Omental fat pad (tissue), 4 donors: ENCODE data around the gene SPA17. TPM values are rescaled to one million over a fixed set of nuclear protein-coding genes. Genes with fewer than 3 reads are reported as not detected.

Experiments
- ATAC-seq: fragments of 150-250 bp; one replicate; pipeline ENCODE4 v1.9.1; 2016; ENCODE audit warnings: mild to moderate bottlenecking, moderate library complexity; ENCODE audit not compliant: low FRiP score
- DNase-seq: peaks from one replicate; pipeline ENCODE4 v3.0.0-alpha.2; 2019; ENCODE audit warnings: low spot score
- total RNA-seq, 4 donors: library from RNA; depleted of rRNA; stranded (reverse); fragments of >200 nt; gene quantifications; one replicate each; pipeline ENCODE4 v1.1.0, GENCODE V29; 2016
- TF ChIP-seq, protein P1 (sequence below), 3 donors: fragments of 450-650 bp; IDR thresholded peaks; one replicate each; pipeline ENCODE4 v1.5.1; 2016 to 2017; ENCODE audit warnings: antibody characterized with exemption in 3 of 3, mild to moderate bottlenecking in 3 of 3, moderate library complexity in 2 of 3

SPA17 gene
- total RNA-seq, 4 donors from 2014 or later: 2.8 to 4.8 (median 4.3) TPM

DNA sequence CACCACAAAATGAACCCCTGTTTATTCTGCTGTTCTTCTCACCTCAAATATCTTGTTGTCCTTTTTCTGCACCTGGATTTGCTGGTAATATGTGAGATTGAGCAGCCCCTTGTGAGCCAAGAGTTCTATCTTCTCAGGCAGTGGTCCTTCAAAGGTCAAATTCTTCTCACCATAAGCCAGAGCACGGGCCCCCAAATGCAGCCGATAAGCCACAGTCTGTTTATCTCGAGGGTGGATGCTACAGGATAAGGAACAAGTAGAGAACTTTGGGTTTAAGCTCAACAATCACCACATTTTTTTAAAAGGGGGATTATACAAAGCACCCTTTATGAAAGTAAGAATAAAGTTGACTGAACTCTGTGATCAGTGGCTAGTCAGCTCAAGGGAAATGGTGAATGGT, 35.2 kb upstream of the SPA17 start:
- ATAC-seq: no peak
- TF ChIP-seq, protein P1, sequence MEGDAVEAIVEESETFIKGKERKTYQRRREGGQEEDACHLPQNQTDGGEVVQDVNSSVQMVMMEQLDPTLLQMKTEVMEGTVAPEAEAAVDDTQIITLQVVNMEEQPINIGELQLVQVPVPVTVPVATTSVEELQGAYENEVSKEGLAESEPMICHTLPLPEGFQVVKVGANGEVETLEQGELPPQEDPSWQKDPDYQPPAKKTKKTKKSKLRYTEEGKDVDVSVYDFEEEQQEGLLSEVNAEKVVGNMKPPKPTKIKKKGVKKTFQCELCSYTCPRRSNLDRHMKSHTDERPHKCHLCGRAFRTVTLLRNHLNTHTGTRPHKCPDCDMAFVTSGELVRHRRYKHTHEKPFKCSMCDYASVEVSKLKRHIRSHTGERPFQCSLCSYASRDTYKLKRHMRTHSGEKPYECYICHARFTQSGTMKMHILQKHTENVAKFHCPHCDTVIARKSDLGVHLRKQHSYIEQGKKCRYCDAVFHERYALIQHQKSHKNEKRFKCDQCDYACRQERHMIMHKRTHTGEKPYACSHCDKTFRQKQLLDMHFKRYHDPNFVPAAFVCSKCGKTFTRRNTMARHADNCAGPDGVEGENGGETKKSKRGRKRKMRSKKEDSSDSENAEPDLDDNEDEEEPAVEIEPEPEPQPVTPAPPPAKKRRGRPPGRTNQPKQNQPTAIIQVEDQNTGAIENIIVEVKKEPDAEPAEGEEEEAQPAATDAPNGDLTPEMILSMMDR (IDR thresholded peaks at IDR 0.05): no peak
- no peak for DNase-seq

DNA sequence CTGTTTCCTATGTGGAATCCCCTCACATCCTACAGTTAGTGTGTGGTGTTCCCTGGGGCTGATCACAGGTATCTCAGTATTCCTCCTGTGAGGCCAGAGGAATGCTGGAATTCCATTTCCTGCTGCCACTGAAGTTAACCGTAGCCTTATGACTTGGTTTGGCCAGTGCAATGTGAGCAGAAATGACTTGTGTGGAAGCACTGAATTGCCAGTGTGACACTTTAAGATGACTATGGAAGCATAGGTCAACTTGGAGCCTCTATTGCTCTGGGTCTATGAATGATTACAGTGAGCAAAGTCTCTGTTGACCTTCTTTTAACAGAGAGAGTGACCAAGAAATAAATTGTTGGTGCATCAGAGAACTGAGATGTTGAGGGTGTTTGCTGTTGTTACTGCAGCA, 34.5 kb upstream of the SPA17 start:
- no peak for ATAC-seq
- TF ChIP-seq, protein P1 (IDR thresholded peaks at IDR 0.05): no peak
- no peak for DNase-seq

DNA sequence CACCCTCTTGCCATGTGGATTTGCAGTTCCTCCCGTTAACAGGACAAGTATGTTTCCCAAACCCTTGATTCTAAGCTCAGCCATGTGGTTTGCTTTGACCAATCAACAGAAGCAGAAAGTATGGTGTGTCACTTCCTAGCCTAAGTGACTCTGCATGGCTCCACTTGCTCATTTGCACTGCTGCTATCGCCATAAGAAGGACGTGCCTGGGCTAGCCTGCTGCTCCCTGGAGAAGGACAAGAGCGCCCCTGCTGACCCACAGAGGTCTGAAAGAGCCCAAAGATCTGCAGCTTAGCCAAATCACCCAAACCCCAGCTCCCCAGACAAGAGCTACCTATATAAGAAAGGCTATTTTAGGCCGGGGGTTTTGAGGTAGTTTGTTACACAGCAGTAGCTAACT, 33.0 kb upstream of the SPA17 start:
- TF ChIP-seq, protein P1 (IDR thresholded peaks at IDR 0.05): no peak
- ATAC-seq (no peak), DNase-seq (no peak)

DNA sequence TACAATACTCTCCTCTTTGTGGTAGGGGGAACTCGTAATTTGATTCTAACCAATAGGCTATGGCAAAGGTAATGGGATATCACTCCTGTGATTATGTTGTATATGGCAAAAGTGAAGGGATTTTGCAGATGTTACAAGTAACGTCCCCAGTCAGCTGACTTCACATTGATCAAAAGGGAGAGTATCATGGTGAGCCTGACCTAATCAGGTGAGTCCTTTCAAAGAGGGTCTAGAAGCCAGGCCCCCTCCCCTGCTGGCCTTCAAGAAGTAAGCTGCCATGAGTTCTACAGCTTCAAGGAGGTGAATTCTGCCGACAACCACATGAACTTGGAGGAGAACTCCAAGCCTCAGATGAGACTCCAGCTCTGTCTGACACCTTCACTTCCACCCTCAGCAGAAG, 31.1 kb upstream of the SPA17 start:
- TF ChIP-seq, protein P1 (IDR thresholded peaks at IDR 0.05): no peak
- no peak for ATAC-seq

DNA sequence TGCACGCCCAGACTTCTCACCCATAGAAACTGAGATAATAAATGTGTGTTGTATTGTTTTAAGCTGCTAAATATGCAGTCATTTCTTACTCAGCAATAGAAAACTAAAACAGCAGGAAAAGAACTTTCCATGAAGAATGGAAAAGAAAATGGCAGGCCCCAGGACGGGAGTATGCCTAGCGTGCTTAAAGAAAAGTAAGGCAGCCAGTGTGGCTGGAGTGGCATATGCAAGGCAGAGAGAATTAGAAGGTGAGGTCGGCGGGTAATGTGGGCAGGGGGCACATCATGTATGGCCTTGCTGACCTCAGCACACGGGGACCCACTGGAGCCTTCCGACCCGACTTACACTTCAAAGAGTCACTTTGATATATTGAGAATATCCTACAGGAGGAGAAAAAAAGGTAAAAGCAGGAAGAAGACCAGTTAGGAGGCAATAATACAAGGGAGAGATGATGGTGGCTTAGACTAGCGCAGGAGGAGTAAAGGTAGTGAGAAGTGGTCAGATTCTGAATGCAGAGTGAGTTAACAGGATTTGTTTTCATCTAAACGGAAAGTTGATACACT, 30.6 kb upstream of the SPA17 start:
- TF ChIP-seq, protein P1 (IDR thresholded peaks at IDR 0.05): no peak
- ATAC-seq: no peak
- no peak for DNase-seq

More for the DNA sequence above, 31.1 kb upstream of the SPA17 start:
- no peak for DNase-seq

DNA sequence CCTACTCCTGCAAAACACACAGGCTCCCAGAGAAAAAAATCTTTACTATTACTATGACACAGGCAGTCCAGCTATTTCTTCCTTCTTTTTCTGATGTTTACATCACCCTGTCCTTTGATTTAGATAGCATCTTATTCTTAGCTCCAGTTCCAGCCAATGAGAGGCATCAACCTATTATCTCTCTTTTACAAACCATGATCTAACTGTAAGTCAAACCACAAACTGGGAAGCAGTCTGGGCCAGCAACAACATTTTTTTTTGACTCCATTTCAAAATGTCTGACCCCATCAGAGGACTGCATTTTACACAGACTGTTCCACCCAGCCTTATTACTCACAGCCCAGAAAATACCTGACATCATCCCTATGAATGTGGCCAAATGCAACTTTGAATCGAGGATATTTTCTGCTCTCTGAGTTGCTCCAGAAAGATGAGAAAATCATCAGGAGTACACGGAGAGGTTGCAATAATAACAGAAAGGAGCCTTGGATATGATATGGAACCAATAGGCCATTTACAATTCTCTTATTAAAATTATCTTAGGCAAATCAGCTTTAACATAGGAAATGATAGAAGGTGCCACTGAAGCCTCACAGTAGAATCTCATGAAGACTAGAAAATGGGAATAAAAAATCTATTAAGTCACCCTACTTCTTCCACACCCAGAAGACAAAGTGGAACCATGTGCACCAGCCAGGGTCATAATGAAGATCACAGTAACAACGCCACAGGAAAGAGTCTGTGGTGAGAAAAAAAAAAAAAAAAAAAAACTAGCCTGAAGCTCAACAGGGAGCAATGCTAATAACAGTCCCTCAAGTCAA, 29.9 kb upstream of the SPA17 start:
- ATAC-seq: no peak
- TF ChIP-seq, protein P1 (IDR thresholded peaks at IDR 0.05): no peak
- DNase-seq: no peak
